HL-60 (cell line): ENCODE results near the gene NAALADL1.
A peak's percentile ranks its signal among the peaks of the same experiment; 100 is the strongest.

Experiments used
- POLR2AphosphoS5 ChIP-seq: IDR thresholded peaks from 2 replicates; pipeline ENCODE4 v1.6.1; 2012; ENCODE audit warnings: low read depth
- TF ChIP-seq, protein P1 (sequence below): IDR thresholded peaks from one replicate; pipeline ENCODE4 v1.5.1; 2011; ENCODE audit warnings: low read length, control low read depth, inconsistent platforms; ENCODE audit not compliant: insufficient read depth
- TF ChIP-seq, protein P2 (sequence below): IDR thresholded peaks from 2 replicates; pipeline ENCODE4 v1.6.1; 2012; ENCODE audit warnings: low read depth; ENCODE audit not compliant: insufficient replicate concordance

DNA sequence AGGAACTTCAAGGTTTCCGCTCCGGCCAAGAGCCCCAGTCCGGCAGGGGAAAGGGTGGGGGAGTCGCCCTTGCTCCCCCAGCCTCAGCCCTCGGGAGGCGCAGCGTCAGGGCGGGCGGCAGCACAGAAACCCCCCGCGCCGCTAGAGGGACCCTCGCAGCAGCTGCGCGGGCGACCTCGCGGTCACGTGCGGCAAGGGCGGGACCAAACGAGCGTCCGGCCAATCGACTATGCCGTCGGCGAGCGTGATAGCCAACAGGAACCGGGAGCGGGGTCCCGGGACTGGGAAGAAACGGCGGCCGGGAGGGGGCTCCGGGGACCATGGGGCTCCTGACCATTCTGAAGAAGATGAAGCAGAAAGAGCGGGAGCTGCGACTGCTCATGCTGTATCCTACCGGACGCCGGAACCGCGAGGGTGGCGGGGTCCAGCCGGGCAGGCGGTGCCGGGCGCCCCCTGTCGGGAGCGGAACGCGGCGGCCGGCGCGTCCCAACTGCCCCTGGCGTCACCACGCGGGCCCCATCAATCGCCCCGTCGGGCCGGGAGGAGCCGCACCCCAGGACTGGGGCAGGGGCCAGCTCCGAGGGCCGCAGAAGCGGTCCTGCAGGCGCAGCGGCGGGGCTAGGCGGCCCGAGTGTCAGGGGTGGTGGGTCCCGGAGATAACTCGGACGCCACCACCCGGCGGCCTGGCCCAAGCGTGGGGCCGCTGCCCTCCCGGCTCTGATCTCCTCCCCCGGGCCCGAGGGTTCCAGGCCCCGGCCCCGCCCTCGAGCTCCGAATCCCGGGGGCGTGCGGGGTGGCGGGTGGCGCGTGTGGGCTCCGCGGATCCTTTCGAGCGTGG lies 44.2 kb downstream of the NAALADL1 start, which contains the start of gene ARL2:
- TF ChIP-seq, protein P1, sequence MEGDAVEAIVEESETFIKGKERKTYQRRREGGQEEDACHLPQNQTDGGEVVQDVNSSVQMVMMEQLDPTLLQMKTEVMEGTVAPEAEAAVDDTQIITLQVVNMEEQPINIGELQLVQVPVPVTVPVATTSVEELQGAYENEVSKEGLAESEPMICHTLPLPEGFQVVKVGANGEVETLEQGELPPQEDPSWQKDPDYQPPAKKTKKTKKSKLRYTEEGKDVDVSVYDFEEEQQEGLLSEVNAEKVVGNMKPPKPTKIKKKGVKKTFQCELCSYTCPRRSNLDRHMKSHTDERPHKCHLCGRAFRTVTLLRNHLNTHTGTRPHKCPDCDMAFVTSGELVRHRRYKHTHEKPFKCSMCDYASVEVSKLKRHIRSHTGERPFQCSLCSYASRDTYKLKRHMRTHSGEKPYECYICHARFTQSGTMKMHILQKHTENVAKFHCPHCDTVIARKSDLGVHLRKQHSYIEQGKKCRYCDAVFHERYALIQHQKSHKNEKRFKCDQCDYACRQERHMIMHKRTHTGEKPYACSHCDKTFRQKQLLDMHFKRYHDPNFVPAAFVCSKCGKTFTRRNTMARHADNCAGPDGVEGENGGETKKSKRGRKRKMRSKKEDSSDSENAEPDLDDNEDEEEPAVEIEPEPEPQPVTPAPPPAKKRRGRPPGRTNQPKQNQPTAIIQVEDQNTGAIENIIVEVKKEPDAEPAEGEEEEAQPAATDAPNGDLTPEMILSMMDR: peak; percentile 76
- TF ChIP-seq POLR2AphosphoS5: peak; percentile 31; the same call in 1 of the 2 replicates
- TF ChIP-seq, protein P2, sequence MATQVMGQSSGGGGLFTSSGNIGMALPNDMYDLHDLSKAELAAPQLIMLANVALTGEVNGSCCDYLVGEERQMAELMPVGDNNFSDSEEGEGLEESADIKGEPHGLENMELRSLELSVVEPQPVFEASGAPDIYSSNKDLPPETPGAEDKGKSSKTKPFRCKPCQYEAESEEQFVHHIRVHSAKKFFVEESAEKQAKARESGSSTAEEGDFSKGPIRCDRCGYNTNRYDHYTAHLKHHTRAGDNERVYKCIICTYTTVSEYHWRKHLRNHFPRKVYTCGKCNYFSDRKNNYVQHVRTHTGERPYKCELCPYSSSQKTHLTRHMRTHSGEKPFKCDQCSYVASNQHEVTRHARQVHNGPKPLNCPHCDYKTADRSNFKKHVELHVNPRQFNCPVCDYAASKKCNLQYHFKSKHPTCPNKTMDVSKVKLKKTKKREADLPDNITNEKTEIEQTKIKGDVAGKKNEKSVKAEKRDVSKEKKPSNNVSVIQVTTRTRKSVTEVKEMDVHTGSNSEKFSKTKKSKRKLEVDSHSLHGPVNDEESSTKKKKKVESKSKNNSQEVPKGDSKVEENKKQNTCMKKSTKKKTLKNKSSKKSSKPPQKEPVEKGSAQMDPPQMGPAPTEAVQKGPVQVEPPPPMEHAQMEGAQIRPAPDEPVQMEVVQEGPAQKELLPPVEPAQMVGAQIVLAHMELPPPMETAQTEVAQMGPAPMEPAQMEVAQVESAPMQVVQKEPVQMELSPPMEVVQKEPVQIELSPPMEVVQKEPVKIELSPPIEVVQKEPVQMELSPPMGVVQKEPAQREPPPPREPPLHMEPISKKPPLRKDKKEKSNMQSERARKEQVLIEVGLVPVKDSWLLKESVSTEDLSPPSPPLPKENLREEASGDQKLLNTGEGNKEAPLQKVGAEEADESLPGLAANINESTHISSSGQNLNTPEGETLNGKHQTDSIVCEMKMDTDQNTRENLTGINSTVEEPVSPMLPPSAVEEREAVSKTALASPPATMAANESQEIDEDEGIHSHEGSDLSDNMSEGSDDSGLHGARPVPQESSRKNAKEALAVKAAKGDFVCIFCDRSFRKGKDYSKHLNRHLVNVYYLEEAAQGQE: no peak
